Lower lobe of right lung (tissue), 2 donors: ENCODE measurements around the gene NKD2. TPM values are rescaled to one million over a fixed set of nuclear protein-coding genes. Genes with fewer than 3 reads are reported as not detected.

Experiments used
- ATAC-seq, 2 donors: fragments of 200-7000 bp; cut with Tn5 transposase; one replicate each; pipeline ENCODE4 v1.9.1; 2020 to 2022; ENCODE audit warnings: mild to moderate bottlenecking in 2 of 2, moderate library complexity in 2 of 2
- DNase-seq: peaks from one replicate; pipeline ENCODE4 v3.0.0-alpha.2; 2020
- H3K27ac ChIP-seq: fragments of 200-600 bp; one replicate; pipeline ENCODE4 v1.8.0; 2022
- H3K27me3 ChIP-seq: fragments of 200-600 bp; one replicate; pipeline ENCODE4 v1.8.0; 2022; ENCODE audit warnings: low read depth
- H3K36me3 ChIP-seq: fragments of 200-600 bp; one replicate; pipeline ENCODE4 v1.8.0; 2022; ENCODE audit warnings: mild to moderate bottlenecking
- H3K4me1 ChIP-seq: fragments of 200-600 bp; one replicate; pipeline ENCODE4 v1.8.0; 2022
- H3K4me3 ChIP-seq: fragments of 200-600 bp; one replicate; pipeline ENCODE4 v1.8.0; 2022; ENCODE audit warnings: mild to moderate bottlenecking
- H3K9me3 ChIP-seq: fragments of 200-600 bp; one replicate; pipeline ENCODE4 v1.8.0; 2022
- CTCF ChIP-seq: fragments of 200-600 bp; IDR thresholded peaks from one replicate; pipeline ENCODE4 v1.8.0; 2022; ENCODE audit warnings: antibody characterized with exemption, mild to moderate bottlenecking
- intact Hi-C: fragments of 100-400 bp; cut with DNase I; formaldehyde crosslinking; loops from one replicate; pipeline ENCODE4 v1.11.0; 2022
- total RNA-seq: library from RNA; stranded (reverse); fragmentation: NEBNext Ultra II Directional; extraction: Animal tissue kit (Norgen Biotek cat#: 25700); gene quantifications from one replicate; pipeline ENCODE4 v1.2.1, GENCODE V29; 2021
- donor health status: DM: no; HTN: yes; CAD: no; lungs with severe emphysema.

The NKD2 gene
- total RNA-seq, 1 donor from 2014 or later: 24.1 TPM

GRCh38 chr5:979100-979817 is 29.3 kb upstream of the NKD2 start:
- H3K4me1 ChIP-seq: peaks cover 5% of the 10 kb centered on the region
- DNase-seq: no peak
- no peaks in the 10 kb centered on the region for H3K36me3 ChIP-seq
- no peak overlapping the region for H3K27ac ChIP-seq
- intact Hi-C loops: no loop called here
- peak in 1 of 2 donors; percentile 12 for ATAC-seq
- H3K27me3 ChIP-seq: peaks cover 6% of the 10 kb centered on the region
- H3K4me3 ChIP-seq: no peak overlapping the region
- no peak for TF ChIP-seq CTCF
- no peaks in the 10 kb centered on the region for H3K9me3 ChIP-seq

GRCh38 chr5:980001-980588 is 28.5 kb upstream of the NKD2 start:
- peak overlapping the region; percentile 34 for H3K27ac ChIP-seq
- H3K27me3 ChIP-seq: peaks cover 6% of the 10 kb centered on the region
- no peaks in the 10 kb centered on the region for H3K36me3 ChIP-seq
- ATAC-seq: peak; percentile 26
- DNase-seq: no peak
- H3K4me1 ChIP-seq: peaks cover 5% of the 10 kb centered on the region
- H3K4me3 ChIP-seq: no peak overlapping the region
- no peak for TF ChIP-seq CTCF
- intact Hi-C loops: no loop called here
- H3K9me3 ChIP-seq: no peaks in the 10 kb centered on the region

- DNase-seq (no peak), ATAC-seq (no peak)
- intact Hi-C loops: no loop called here
- no peak for TF ChIP-seq CTCF
- Histone ChIP-seq H3K9me3 (no peaks in the 10 kb centered on the region), H3K27ac (no peak overlapping the region), H3K27me3 (peaks cover 6% of the 10 kb centered on the region), H3K36me3 (no peaks in the 10 kb centered on the region), H3K4me3 (no peak overlapping the region), H3K4me1 (peaks cover 5% of the 10 kb centered on the region)
These were observed 27.6 kb upstream of the NKD2 start for GRCh38 chr5:980966-981365.

- H3K36me3 ChIP-seq: no peaks in the 10 kb centered on the region
- no peaks in the 10 kb centered on the region for H3K9me3 ChIP-seq
- ATAC-seq (no peak), DNase-seq (no peak)
- TF ChIP-seq CTCF: no peak
- peaks cover 6% of the 10 kb centered on the region for H3K27me3 ChIP-seq
- no peak overlapping the region for H3K4me3 ChIP-seq
- peaks cover 5% of the 10 kb centered on the region for H3K4me1 ChIP-seq
- intact Hi-C loops: no loop called here
- no peak overlapping the region for H3K27ac ChIP-seq
These were observed 27.1 kb upstream of the NKD2 start for GRCh38 chr5:981456-981855.

- DNase-seq (no peak), ATAC-seq (peak in 1 of 2 donors; percentile 11)
- no peak overlapping the region for H3K4me3 ChIP-seq
- peaks cover 5% of the 10 kb centered on the region for H3K4me1 ChIP-seq
- peaks cover 6% of the 10 kb centered on the region for H3K27me3 ChIP-seq
- no peaks in the 10 kb centered on the region for H3K36me3 ChIP-seq
- no peaks in the 10 kb centered on the region for H3K9me3 ChIP-seq
- no peak overlapping the region for H3K27ac ChIP-seq
- no peak for TF ChIP-seq CTCF
- intact Hi-C loops: no loop called here
These were observed 26.0 kb upstream of the NKD2 start for GRCh38 chr5:982377-983237.
